GM10266 (cell line): ENCODE measurements around the gene NOB1.

Source experiments
- DNase-seq: peaks from one replicate; pipeline ENCODE4 v3.0.0; 2012; ENCODE audit errors: extremely low spot score
- CTCF ChIP-seq: IDR thresholded peaks from 2 replicates; pipeline ENCODE4 v1.5.1; 2012; ENCODE audit warnings: mild to moderate bottlenecking, low read depth; ENCODE audit not compliant: control insufficient read depth, insufficient read depth; ENCODE audit errors: missing control alignments

The NOB1 gene

GRCh38 chr16:69698404-69698803 is 56.3 kb downstream of the NOB1 start:
- TF ChIP-seq CTCF = no peak
- no peak for DNase-seq

GRCh38 chr16:69693916-69694315 is 60.8 kb downstream of the NOB1 start:
- TF ChIP-seq CTCF = no peak
- no peak for DNase-seq

GRCh38 chr16:69691980-69692911 is 62.5 kb downstream of the NOB1 start:
- DNase-seq = no peak
- no peak for TF ChIP-seq CTCF
